ENCODE results near the gene SAMD1. TPM values are rescaled to one million over a fixed set of nuclear protein-coding genes. Genes with fewer than 3 reads are reported as not detected.

The SAMD1 gene
- total and polyA plus RNA-seq, 9 of the 15 experiments (the other 6 are each of a cell fraction or from before 2014, with no cell fraction given) = 2.9 to 96.0 (median 43.5) TPM

DNA sequence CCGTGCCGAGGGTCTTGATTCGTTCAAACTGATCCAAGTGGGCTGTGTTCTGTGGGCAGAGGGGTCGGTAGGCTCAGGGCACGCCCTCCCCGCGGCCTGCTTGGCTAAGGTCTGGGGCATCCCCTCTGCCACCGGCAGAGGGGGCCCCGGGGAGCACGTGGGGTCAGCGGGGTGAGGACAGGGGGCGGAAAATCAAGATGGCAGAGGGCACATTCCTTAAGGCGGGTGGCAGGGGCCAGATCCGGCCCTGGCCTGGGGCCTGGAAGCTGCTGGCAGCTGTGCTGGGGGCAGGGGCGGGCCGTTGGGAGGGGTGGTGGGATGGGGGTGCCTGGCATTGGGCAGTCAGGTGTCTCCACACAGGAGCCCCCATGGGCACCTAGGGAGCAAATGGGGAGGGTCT is 16.3 kb upstream of the SAMD1 start (continued):
- TF ChIP-seq TCF7L2 (IDR thresholded peaks at IDR 0.05; ENCODE audit: low read depth, low read length) (no peak), ZNF239 (CRISPR knock-in tag; IDR thresholded peaks at IDR 0.05) (no peak), SRSF7 (optimal IDR thresholded peaks at IDR 0.05; ENCODE audit: low read depth, low read length) (no peak), ARID1B (IDR thresholded peaks at IDR 0.05) (no peak)
- TF ChIP-seq, protein P1, sequence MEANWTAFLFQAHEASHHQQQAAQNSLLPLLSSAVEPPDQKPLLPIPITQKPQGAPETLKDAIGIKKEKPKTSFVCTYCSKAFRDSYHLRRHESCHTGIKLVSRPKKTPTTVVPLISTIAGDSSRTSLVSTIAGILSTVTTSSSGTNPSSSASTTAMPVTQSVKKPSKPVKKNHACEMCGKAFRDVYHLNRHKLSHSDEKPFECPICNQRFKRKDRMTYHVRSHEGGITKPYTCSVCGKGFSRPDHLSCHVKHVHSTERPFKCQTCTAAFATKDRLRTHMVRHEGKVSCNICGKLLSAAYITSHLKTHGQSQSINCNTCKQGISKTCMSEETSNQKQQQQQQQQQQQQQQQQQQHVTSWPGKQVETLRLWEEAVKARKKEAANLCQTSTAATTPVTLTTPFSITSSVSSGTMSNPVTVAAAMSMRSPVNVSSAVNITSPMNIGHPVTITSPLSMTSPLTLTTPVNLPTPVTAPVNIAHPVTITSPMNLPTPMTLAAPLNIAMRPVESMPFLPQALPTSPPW (CRISPR knock-in tag; IDR thresholded peaks at IDR 0.05) = no peak

DNA sequence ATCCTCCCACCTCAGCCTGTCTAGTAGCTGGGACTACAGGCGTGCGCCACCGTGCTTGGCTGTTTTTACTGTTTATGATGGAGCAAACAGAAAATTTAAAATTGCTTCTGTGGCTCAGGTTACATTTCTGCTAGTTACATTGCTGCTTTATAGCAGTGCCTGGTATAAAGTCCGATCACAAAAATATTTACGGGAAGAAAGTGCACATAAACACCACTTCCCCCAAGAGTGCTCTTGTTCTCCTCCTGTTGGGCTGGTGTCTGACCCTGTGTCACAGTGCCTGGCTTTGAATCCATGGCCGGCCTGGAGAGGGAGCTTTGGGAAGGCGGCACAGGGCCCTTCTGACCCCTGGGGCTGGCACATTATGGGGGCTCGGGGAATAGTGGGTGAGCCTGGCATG is 15.1 kb upstream of the SAMD1 start:
- Histone ChIP-seq H3K9me1 (ENCODE audit: control insufficient read depth, insufficient read depth, low read length) (no peaks in the 10 kb centered on the region), H3K27ac (ENCODE audit: extremely low read depth, low read depth, low read length) (no peak overlapping the region), H2AFZ (ENCODE audit: low read depth, low read length) (no peak overlapping the region), H4K20me1 (replicated peaks; ENCODE audit: control insufficient read depth, insufficient read depth, low read length) (no peaks in the 10 kb centered on the region), H3K4me2 (ENCODE audit: insufficient read depth, low read length) (no peak overlapping the region), H3K4me3 (no peak overlapping the region), H3K9me3 (replicated peaks; ENCODE audit: control insufficient read depth, insufficient read depth, low read depth, low read length) (no peaks in the 10 kb centered on the region), H3K27me3 (ENCODE audit: control insufficient read depth in 2 of 2, insufficient read depth in 2 of 2, low read length in 2 of 2) (no peaks in the 10 kb centered on the region), H3K36me3 (ENCODE audit: control insufficient read depth, insufficient read depth, low read length) (peaks cover 30% of the 10 kb centered on the region; the same call in 2 of the 3 replicates), H3K9ac (ENCODE audit: insufficient read depth in 1 of 2, low read depth in 2 of 2, low read length in 2 of 2) (no peak overlapping the region), H3K4me1 (replicated peaks in 1 of 2; ENCODE audit: control insufficient read depth in 2 of 2, insufficient read depth in 2 of 2, low read length in 2 of 2) (peaks cover 0 to 3% of the 10 kb centered on the region in 2 experiments; a peak in 2 of 5 replicates), H3K79me2 (ENCODE audit: control insufficient read depth, insufficient read depth, low read length) (no peaks in the 10 kb centered on the region)
- POLR2A ChIA-PET = no interaction called here
- no peak for DNase-seq (ENCODE audit: extremely low read depth in 1 of 4, low spot score in 3 of 4)
- no peak for FAIRE-seq
- CTCF ChIA-PET (ENCODE audit: low intra/inter-chr PET ratio) = no interaction called here
- intact Hi-C loops (cut with micrococcal nuclease) = no loop called here
- no peak for ATAC-seq
- in situ Hi-C loops (cut with MboI) = no loop called here
- TF ChIP-seq, protein P2, sequence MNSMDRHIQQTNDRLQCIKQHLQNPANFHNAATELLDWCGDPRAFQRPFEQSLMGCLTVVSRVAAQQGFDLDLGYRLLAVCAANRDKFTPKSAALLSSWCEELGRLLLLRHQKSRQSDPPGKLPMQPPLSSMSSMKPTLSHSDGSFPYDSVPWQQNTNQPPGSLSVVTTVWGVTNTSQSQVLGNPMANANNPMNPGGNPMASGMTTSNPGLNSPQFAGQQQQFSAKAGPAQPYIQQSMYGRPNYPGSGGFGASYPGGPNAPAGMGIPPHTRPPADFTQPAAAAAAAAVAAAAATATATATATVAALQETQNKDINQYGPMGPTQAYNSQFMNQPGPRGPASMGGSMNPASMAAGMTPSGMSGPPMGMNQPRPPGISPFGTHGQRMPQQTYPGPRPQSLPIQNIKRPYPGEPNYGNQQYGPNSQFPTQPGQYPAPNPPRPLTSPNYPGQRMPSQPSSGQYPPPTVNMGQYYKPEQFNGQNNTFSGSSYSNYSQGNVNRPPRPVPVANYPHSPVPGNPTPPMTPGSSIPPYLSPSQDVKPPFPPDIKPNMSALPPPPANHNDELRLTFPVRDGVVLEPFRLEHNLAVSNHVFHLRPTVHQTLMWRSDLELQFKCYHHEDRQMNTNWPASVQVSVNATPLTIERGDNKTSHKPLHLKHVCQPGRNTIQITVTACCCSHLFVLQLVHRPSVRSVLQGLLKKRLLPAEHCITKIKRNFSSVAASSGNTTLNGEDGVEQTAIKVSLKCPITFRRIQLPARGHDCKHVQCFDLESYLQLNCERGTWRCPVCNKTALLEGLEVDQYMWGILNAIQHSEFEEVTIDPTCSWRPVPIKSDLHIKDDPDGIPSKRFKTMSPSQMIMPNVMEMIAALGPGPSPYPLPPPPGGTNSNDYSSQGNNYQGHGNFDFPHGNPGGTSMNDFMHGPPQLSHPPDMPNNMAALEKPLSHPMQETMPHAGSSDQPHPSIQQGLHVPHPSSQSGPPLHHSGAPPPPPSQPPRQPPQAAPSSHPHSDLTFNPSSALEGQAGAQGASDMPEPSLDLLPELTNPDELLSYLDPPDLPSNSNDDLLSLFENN (IDR thresholded peaks at IDR 0.05; ENCODE audit: low read depth in 2 of 2, low read length in 2 of 2) = no peak
- no peak for TF ChIP-seq CEBPG (CRISPR knock-in tag; IDR thresholded peaks at IDR 0.05)
- no peak for TF ChIP-seq CEBPG (tag; conservative IDR thresholded peaks at IDR 0.05 in 1 of 2, IDR thresholded peaks at IDR 0.05 in 1 of 2)
- BruUV-seq (replicated peaks) = no TSS peak
- 87% methylated on average over 8 of the region's 8 CpGs for WGBS (ENCODE audit: insufficient coverage, low coverage, missing lambda C conversion rate)
